Measurements from ENCODE around the gene SPOCK1.

The SPOCK1 gene

GRCh38 chr5:137186759-137187461 lies 312.2 kb downstream of the SPOCK1 start:
- DNase-seq, result no peak

DNA sequence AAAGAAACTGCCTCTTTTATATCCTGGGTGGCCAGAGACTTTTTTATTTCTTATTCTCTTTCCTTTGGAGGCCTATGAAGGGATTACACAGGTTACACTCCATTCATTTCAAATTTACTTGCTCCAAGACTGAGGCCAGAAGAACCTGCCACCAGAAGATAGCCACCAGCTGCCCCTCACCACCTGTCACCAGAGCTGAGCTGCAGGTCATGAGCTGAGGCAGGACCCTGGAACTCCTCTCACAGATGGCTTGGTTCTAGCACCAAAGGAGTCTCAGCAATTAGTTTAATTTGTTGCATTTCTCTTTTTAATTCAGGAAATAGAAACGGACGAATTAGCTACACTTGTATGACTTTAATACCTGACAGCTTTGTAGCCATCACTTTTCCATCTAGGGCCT lies 313.9 kb downstream of the SPOCK1 start:
- no peak for DNase-seq

DNA sequence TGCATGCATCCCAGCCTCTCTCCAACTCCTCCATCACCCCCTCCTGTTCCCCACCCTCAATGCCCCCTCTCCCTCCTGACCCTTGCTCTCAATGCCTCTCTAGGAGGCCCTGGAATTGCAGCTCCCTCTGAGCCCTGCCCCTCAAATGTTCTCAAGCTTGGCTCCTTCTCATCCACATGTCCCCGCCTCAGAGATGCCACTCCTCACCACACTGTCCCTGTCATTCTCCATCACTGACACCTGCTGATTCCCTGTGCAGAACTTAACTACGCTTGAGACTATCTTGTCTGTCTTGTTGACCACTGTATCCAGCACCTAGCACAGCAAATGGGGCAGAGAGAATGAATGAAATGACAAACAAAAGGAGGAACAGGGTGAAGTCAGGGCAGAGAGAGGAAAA lies 314.4 kb downstream of the SPOCK1 start:
- DNase-seq, result no peak

DNA sequence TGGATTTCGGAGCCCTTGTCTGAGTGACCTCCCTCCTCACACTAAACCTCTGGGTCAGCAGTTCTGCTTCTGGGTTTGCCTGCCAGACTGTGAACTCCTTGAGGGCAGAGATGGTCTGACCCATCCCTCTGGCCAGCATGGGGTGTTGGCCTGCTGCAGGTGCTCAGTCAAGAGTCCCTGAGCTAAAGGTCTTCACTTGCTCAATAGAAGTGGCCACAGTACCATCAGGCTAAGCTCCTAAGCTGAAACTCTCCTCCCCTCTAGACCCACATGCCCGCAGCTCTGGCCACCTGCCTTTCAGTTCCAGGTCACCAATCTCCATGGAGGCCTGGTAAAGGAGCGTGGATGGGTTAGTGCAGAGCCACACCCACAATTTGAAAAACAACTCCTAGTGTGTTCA lies 316.6 kb downstream of the SPOCK1 start:
- no peak for DNase-seq

DNA sequence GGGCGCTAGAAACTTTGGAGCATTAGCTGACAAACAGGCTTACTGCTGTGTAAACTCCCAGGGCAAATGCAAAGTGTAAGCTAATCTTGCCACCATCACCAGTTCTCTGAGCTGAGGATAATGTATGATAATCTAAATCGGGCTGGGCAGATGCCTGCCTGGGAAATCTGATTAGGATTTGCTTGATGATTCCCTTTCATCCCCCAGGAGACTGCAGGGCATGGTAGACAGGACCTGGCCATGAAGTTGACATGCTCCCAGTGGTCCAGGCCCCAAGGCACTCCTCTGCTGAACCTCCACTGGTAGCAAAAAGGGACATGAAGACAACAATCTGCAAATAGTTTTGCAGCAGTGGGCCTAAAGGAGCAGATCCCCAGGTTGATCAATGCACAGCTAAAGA lies 317.5 kb downstream of the SPOCK1 start:
- DNase-seq, result no peak

DNA sequence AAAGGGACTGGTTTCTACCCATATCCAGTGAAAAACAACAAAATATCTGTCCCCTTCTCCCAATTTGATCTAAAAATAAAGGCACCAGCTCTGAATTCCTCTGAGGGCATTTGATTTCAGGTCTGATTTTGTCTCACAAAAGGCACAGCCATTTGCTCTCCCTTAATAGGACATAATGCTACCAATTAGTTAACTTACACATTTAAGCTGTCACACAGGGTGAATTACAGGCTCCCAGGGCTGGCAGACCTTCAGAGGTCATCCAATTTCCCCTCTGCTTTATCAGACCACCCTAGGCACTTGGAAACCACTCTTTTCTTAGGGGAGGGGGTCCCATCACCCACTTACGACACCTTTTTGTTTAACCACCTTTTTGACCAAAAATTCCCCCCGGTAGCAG lies 319.9 kb downstream of the SPOCK1 start:
- DNase-seq, result no peak

DNA sequence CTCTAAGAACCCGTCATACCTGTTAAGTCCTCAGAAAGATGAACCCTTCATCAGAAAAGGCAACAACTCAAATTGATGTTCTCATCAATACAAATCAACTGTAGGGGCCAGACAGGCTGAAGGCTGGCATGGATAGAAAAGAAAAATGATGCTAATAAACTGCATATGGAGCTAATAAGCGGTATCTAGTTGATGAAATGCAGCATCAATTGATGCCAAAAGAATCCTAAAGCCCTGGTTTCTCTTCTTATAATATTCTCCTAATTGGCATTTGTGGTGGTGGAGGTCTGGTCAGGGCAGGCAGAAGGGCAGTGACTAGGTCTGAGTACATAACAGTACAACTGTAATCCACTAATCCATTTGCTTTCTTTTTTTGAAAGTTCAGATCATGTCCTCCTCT lies 322.5 kb downstream of the SPOCK1 start:
- DNase-seq, result no peak

DNA sequence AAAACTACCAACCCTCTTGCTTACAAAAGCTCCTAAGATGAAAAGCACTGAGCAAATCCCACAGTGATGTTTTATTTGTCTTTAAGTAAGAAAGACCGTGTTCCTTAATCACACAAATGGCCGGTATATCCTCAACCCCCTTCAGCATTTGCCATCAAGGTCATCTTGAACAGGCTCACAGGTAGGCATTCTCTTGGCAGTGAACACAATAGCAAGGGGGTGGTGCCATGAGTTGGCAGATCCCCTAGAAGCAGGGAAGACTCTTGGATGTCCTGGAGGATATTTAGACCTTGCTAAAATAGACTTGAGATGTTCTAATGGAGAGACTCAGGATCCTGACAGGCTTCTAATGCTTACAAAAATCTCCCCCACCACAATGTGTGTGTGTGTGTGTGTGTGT lies 323.0 kb downstream of the SPOCK1 start:
- no peak for DNase-seq

GRCh38 chr5:137174196-137174595 lies 324.9 kb downstream of the SPOCK1 start:
- no peak for DNase-seq

- DNase-seq, result no peak
These were observed 326.9 kb downstream of the SPOCK1 start for GRCh38 chr5:137172258-137172657.

- no peak for DNase-seq
These were observed 331.9 kb downstream of the SPOCK1 start for GRCh38 chr5:137167187-137167586.

- no peak for DNase-seq
These were observed 334.2 kb downstream of the SPOCK1 start for GRCh38 chr5:137164961-137165360.

- DNase-seq, result no peak
These were observed 334.6 kb downstream of the SPOCK1 start for GRCh38 chr5:137164536-137164935.

DNA sequence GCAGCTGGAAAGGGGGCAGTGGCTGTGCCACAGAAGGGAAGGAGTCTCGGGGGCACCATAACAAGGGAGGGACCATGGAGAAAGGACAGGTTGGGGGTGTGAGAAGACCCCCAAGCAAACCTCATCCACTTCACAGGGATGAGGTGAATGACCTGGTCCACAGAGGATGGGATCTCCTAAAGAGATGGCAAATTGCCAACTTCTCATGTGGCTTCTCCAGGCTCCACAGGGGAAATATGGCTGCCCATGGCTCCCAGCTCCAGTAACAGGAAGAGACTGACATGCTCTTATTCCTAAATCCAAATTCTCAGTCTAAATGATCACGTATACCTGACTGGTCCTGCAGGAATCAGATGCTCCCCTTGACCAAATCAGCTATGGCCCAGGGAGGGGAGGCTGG lies 340.4 kb downstream of the SPOCK1 start:
- DNase-seq, result no peak

GRCh38 chr5:137156180-137156579 lies 342.9 kb downstream of the SPOCK1 start:
- no peak for DNase-seq

- peak; percentile 55 for DNase-seq
These were observed 343.7 kb downstream of the SPOCK1 start for GRCh38 chr5:137155261-137156000.

- no peak for DNase-seq
These were observed 346.5 kb downstream of the SPOCK1 start for GRCh38 chr5:137152616-137153015.

- DNase-seq, result no peak
These were observed 350.5 kb downstream of the SPOCK1 start for GRCh38 chr5:137148655-137149054.

- no peak for DNase-seq
These were observed 351.0 kb downstream of the SPOCK1 start for GRCh38 chr5:137148159-137148558.

DNA sequence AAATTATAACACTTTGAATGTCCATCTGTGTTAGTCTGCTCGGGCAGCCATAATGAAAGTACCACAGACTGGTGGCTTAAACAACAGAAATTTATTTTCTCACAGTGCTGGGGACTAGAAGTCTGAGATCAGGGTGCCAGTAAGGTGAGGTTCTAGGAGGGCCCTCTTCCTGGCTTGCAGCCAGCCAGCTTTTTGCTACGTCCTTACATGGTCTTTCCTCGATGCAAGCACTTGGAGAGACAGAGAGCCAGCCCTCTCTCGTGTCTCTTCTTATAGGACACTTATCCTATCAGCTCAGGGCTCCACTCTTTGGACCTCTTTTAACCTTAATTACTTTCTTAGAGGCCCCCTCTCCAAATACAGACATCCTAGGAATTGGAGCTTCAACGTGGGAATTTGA lies 351.8 kb downstream of the SPOCK1 start:
- DNase-seq, result no peak

DNA sequence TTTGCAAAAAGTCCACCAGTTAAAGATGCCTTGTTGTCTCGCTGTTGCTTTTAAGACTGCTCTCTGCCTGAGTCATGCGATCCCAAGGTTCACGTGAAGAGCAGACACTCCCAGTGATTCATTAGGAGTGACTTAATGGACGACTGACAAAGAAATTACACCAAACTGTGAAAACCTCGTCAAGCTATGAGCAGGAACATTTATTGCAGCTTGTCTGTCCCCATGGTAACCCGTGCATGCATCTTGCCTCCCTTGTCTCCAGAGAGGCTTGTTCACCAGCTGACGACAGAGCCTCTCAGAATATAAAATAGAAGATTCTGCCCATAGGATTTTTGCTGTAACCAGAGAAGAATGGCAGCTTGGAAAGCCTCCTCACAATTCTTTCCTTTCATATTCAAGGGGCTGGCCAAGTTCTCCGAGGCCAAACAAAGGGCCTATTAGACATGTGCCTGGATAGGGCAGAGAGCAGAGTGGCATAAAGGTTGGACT lies 352.7 kb downstream of the SPOCK1 start:
- DNase-seq, result peak; percentile 57

- no peak for DNase-seq
These were observed 353.4 kb downstream of the SPOCK1 start for GRCh38 chr5:137145721-137146120.

DNA sequence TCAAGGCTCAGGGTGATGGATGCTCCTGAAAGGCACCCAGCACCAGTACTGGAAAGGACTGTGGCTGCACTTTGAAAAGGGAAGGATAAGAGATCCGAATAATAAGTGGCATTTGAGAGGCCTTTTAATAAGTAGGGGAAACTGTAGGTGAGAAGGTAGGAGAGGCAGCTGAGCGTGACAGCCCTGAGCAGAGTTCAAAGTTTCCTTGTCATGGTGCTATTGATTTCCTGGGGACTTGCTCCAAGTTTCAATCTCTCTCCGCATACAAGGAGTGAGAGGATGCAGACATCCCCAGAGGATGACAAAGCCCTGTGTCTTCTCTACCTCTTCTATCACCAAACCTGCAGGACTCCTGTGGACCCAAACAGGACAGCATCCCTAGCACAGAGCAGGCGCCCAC lies 354.5 kb downstream of the SPOCK1 start:
- no peak for DNase-seq

- no peak for DNase-seq
These were observed 356.1 kb downstream of the SPOCK1 start for GRCh38 chr5:137142764-137143605.
